ENCODE measurements around the gene ATP9B. TPM values are rescaled to one million over a fixed set of nuclear protein-coding genes. Genes with fewer than 3 reads are reported as not detected.
"Not testable (repeated sequence)": the region's sequence is repeated elsewhere in the genome, so short reads cannot be mapped to it uniquely, and the experiment has no call there.

The ATP9B gene
- total RNA-seq, 1 experiment from 2014 or later, result 8.6 TPM

DNA sequence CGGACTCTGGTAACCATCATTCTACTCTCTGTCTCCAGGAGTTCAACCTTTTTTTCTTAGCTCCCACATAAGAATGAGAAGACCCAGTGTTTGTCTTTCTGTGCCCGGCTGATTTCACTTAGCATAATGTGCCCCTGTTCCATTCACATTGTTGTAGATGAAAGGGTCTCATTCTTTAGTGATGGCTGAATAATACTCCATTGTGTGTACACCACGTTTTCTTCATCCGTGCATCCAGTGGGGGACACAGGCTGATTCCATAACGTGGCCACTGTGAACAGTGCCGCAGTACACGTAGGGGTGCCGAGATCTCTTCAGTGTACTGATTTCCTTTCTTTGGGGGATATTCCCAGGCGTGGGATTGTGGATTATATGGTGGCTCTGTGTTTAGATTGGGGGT is 254.3 kb downstream of the ATP9B start:
- H2AFZ ChIP-seq, result no peak overlapping the region
- DNase-seq, result no peak
- no peak for TF ChIP-seq EZH2 (IDR thresholded peaks at IDR 0.05; ENCODE audit: low read depth)
- TF ChIP-seq, protein P1, sequence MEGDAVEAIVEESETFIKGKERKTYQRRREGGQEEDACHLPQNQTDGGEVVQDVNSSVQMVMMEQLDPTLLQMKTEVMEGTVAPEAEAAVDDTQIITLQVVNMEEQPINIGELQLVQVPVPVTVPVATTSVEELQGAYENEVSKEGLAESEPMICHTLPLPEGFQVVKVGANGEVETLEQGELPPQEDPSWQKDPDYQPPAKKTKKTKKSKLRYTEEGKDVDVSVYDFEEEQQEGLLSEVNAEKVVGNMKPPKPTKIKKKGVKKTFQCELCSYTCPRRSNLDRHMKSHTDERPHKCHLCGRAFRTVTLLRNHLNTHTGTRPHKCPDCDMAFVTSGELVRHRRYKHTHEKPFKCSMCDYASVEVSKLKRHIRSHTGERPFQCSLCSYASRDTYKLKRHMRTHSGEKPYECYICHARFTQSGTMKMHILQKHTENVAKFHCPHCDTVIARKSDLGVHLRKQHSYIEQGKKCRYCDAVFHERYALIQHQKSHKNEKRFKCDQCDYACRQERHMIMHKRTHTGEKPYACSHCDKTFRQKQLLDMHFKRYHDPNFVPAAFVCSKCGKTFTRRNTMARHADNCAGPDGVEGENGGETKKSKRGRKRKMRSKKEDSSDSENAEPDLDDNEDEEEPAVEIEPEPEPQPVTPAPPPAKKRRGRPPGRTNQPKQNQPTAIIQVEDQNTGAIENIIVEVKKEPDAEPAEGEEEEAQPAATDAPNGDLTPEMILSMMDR (conservative IDR thresholded peaks at IDR 0.05), result no peak
- H3K79me2 ChIP-seq (ENCODE audit: low read depth), result no peaks in the 10 kb centered on the region
- H3K4me1 ChIP-seq (replicated peaks; ENCODE audit: insufficient read depth), result no peaks in the 10 kb centered on the region
- H3K4me2 ChIP-seq, result no peak overlapping the region
- H3K27ac ChIP-seq, result no peak overlapping the region
- no peaks in the 10 kb centered on the region for H3K36me3 ChIP-seq (ENCODE audit: low read depth)
- BruUV-seq (replicated peaks), result no TSS peak
- H4K20me1 ChIP-seq (ENCODE audit: insufficient read depth), result no peaks in the 10 kb centered on the region
- H3K9me3 ChIP-seq (ENCODE audit: insufficient read depth, low read depth), result no peaks in the 10 kb centered on the region
- no peaks in the 10 kb centered on the region for H3K9me2 ChIP-seq (ENCODE audit: insufficient read depth)
- CTCF ChIA-PET, result no interaction called here
- H3K27me3 ChIP-seq (ENCODE audit: insufficient read depth, low read depth), result no peaks in the 10 kb centered on the region
- intact Hi-C loops (cut with micrococcal nuclease; ENCODE audit: unreplicated experiment), result no loop called here
- no peak overlapping the region for H3K4me3 ChIP-seq
- POLR2A ChIA-PET (ENCODE audit: unreplicated experiment), result no interaction called here
- H3F3A ChIP-seq (ENCODE audit: insufficient read depth, low read depth), result 0 out of 2 replicates have a peak, but pooled peaks cover 6% of the 10 kb centered on the region

DNA sequence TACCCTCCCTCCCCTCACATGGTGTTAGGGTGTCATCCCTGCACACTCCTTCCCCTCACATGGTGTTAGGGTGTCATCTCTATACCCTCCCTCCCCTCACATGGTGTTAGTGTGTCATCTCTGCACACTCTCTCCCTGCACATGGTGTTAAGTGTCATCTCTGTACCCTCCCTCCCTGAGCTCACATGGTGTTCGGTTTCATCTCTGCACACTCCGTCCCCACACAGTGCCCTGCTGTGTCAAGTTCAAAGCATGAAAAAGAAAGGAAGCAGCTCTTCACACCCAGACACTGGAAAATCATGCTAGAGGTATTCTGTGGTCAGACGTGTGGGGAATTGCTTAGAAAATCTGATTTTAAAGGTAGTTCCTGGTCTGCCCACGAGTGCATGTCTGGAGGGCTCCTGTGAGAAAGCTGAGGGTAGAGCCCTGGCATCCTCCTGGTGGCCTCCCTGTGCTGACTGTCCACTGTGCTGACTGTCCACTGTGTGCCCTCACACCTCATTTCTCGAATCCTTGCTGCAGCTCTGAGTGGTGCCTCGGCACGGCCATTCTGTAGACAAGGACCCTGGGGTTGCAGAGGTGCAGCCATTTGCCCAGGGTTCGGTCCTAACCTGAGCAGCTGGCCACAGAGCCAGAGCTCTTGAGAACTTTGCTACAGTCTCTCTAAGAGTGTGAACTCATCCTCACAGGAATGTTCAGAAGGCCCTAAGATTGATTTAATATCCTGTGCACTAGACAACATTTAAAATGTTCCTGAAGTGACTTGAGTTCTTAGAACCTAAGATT is 257.4 kb downstream of the ATP9B start:
- Histone ChIP-seq H3K27me3 (ENCODE audit: insufficient read depth, low read depth) (no peaks in the 10 kb centered on the region), H3K4me2 (no peak overlapping the region), H3K27ac (no peak overlapping the region), H4K20me1 (ENCODE audit: insufficient read depth) (no peaks in the 10 kb centered on the region), H3K4me3 (no peak overlapping the region), H3K36me3 (ENCODE audit: low read depth) (no peaks in the 10 kb centered on the region), H3F3A (ENCODE audit: insufficient read depth, low read depth) (0 out of 2 replicates have a peak, but pooled peaks cover 6% of the 10 kb centered on the region), H2AFZ (no peak overlapping the region), H3K9me2 (ENCODE audit: insufficient read depth) (no peaks in the 10 kb centered on the region), H3K9me3 (ENCODE audit: insufficient read depth, low read depth) (no peaks in the 10 kb centered on the region), H3K4me1 (replicated peaks; ENCODE audit: insufficient read depth) (no peaks in the 10 kb centered on the region), H3K79me2 (ENCODE audit: low read depth) (no peaks in the 10 kb centered on the region)
- CTCF ChIA-PET, result no interaction called here
- peak in 1 of 2 experiments; percentile 19 for DNase-seq
- POLR2A ChIA-PET (ENCODE audit: unreplicated experiment), result no interaction called here
- BruUV-seq (replicated peaks), result no TSS peak
- TF ChIP-seq, protein P1 (conservative IDR thresholded peaks at IDR 0.05), result no peak
- no peak for TF ChIP-seq EZH2 (IDR thresholded peaks at IDR 0.05; ENCODE audit: low read depth)
- intact Hi-C loops (cut with micrococcal nuclease; ENCODE audit: unreplicated experiment), result no loop called here

DNA sequence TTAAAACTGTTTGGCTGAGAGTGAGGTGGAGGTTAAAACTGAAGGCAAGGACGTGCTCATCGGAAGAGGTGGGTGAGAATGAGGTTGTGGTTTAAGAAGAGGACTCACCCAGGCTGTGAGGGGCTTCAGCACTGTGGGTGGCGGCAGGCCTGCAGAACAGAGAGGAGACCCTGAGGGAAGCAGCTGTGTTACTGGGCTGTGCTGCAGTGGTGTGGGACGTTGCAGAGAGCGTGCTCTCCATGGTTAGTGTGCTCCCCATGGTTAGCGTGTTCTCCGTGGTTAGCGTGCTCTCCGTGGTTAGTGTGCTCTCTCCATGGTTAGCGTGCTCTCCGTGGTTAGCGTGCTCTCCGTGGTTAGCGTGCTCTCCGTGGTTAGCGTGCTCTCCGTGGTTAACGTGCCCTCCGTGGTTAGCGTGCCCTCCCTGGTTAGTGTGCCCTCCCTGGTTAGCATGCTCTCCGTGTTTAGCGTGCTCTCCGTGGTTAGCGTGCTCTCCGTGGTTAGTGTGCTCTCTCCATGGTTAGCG is 258.1 kb downstream of the ATP9B start:
- no peaks in the 10 kb centered on the region for H4K20me1 ChIP-seq (ENCODE audit: insufficient read depth)
- intact Hi-C loops (cut with micrococcal nuclease; ENCODE audit: unreplicated experiment), result no loop called here
- H3K36me3 ChIP-seq (ENCODE audit: low read depth), result no peaks in the 10 kb centered on the region
- no peak for TF ChIP-seq EZH2 (IDR thresholded peaks at IDR 0.05; ENCODE audit: low read depth)
- TF ChIP-seq, protein P1 (conservative IDR thresholded peaks at IDR 0.05), result no peak
- no peak overlapping the region for H3K4me2 ChIP-seq
- H3F3A ChIP-seq (ENCODE audit: insufficient read depth, low read depth), result 0 out of 2 replicates have a peak, but pooled peaks cover 6% of the 10 kb centered on the region
- H3K79me2 ChIP-seq (ENCODE audit: low read depth), result no peaks in the 10 kb centered on the region
- ChIA-PET CTCF (no interaction called here), POLR2A (ENCODE audit: unreplicated experiment) (no interaction called here)
- H3K4me3 ChIP-seq, result no peak overlapping the region
- no peaks in the 10 kb centered on the region for H3K27me3 ChIP-seq (ENCODE audit: insufficient read depth, low read depth)
- H3K9me2 ChIP-seq (ENCODE audit: insufficient read depth), result no peaks in the 10 kb centered on the region
- no TSS peak for BruUV-seq (replicated peaks)
- H2AFZ ChIP-seq, result no peak overlapping the region
- H3K9me3 ChIP-seq (ENCODE audit: insufficient read depth, low read depth), result no peaks in the 10 kb centered on the region
- DNase-seq, result no peak
- H3K4me1 ChIP-seq (replicated peaks; ENCODE audit: insufficient read depth), result no peaks in the 10 kb centered on the region
- no peak overlapping the region for H3K27ac ChIP-seq

DNA sequence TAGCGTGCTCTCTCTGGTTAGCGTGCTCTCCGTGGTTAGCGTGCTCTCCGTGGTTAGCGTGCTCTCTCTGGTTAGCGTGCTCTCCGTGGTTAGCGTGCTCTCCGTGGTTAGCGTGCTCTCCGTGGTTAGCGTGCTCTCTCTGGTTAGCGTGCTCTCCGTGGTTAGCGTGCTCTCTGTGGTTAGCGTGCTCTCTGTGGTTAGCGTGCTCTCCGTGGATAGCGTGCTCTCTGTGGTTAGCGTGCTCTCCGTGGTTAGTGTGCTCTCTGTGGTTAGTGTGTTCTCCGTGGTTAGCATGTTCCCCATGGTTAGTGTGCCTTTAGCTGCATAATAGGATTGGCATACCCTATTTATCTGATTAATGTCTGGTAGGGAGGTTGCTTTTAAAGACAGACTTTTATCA is 258.7 kb downstream of the ATP9B start:
- H3K4me2 ChIP-seq; POLR2A ChIA-PET (ENCODE audit: unreplicated experiment); H3F3A ChIP-seq (ENCODE audit: insufficient read depth, low read depth); H3K27me3 ChIP-seq (ENCODE audit: insufficient read depth, low read depth); CTCF ChIA-PET; H3K79me2 ChIP-seq (ENCODE audit: low read depth); H3K4me3 ChIP-seq; H2AFZ ChIP-seq; intact Hi-C loops (cut with micrococcal nuclease; ENCODE audit: unreplicated experiment); BruUV-seq (replicated peaks); H3K4me1 ChIP-seq (replicated peaks; ENCODE audit: insufficient read depth); H3K27ac ChIP-seq; H4K20me1 ChIP-seq (ENCODE audit: insufficient read depth); H3K9me2 ChIP-seq (ENCODE audit: insufficient read depth); H3K9me3 ChIP-seq (ENCODE audit: insufficient read depth, low read depth); H3K36me3 ChIP-seq (ENCODE audit: low read depth); DNase-seq: not testable (repeated sequence)

All from PC-9 (cell line).